GM12878 (cell line): Measurements from ENCODE around the gene CDCA7L. TPM values are rescaled to one million over a fixed set of nuclear protein-coding genes. Genes with fewer than 3 reads are reported as not detected.

Experiments
- ATAC-seq: fragments of 200-7000 bp; cut with Tn5 transposase; 3 replicates; pipeline ENCODE4 v1.9.1; 2020; ENCODE audit warnings: mild to moderate bottlenecking, moderate library complexity
- BruUV-seq: library from RNA; stranded (reverse); fragments of 400-500 nt; replicated peaks from 2 replicates; lab custom pipeline; 2021; lab: Mats Ljungman, UMichigan
- CTCF ChIA-PET: fragments of 300-600 bp; sonication (Branson Sonifier 250); formaldehyde crosslinking; extraction: SDS; loops from one replicate; lab custom pipeline; 2021; ENCODE audit warnings: inconsistent platforms; lab: Yijun Ruan, JAX
- POLR2A ChIA-PET: fragments of 350-600 bp; formaldehyde crosslinking; extraction: SDS; loops from one replicate; lab custom pipeline; 2021; ENCODE audit warnings: inconsistent platforms; lab: Charles Lee
- RAD21 ChIA-PET: fragments of 300-600 bp; sonication (Branson Sonifier 250); formaldehyde crosslinking; loops from one replicate; lab custom pipeline; 2023; ENCODE audit warnings: antibody characterized with exemption; ENCODE audit not compliant: unreplicated experiment; lab: Charles Lee
- SMC1A ChIA-PET: fragments of 300-600 bp; sonication (Branson Sonifier 250); formaldehyde crosslinking; loops from one replicate; lab custom pipeline; 2023; ENCODE audit not compliant: unreplicated experiment, uncharacterized antibody; lab: Charles Lee
- DNase-seq: peaks from one replicate; pipeline ENCODE4 v3.0.0-alpha.2; 2011; ENCODE audit warnings: low read depth, low spot score
- FAIRE-seq: peaks from 3 replicates; lab custom pipeline; 2011; peaks lifted over from hg19 to GRCh38; lab: Jason Lieb, UNC
- H2AFZ ChIP-seq: 2 replicates; pipeline ENCODE4 v1.6.0; 2011; ENCODE audit warnings: low read depth, low read length, control low read depth; ENCODE audit not compliant: control insufficient read depth
- H3K27ac ChIP-seq: 2 replicates; pipeline ENCODE4 v1.5.1; 2011; ENCODE audit warnings: control low read depth; ENCODE audit not compliant: control insufficient read depth, insufficient read depth
- H3K27me3 ChIP-seq, 2 experiments: replicated peaks in 1 of 2; 2 replicates each; pipeline versions ENCODE4 v1.6.0 to v1.6.1; 2011; ENCODE audit warnings: low read length in 1 of 2; ENCODE audit not compliant: control insufficient read depth in 2 of 2, insufficient read depth in 2 of 2
- H3K36me3 ChIP-seq, 2 experiments: 2 replicates each; pipeline ENCODE4 v1.5.1; 2011; ENCODE audit warnings: low read length in 1 of 2; ENCODE audit not compliant: control insufficient read depth in 2 of 2, insufficient read depth in 2 of 2
- H3K4me1 ChIP-seq: 2 replicates; pipeline ENCODE4 v1.6.1; 2011; ENCODE audit warnings: mild to moderate bottlenecking, low read length, moderate library complexity, mixed read lengths; ENCODE audit not compliant: control insufficient read depth, insufficient read depth
- H3K4me2 ChIP-seq: 2 replicates; pipeline ENCODE4 v1.6.0; 2011; ENCODE audit warnings: control low read depth; ENCODE audit not compliant: control insufficient read depth, insufficient read depth
- H3K4me3 ChIP-seq: fragments of 200-600 bp; sonication (generic); 2 replicates; pipeline ENCODE4 v1.5.1; 2016
- H3K79me2 ChIP-seq: 2 replicates; pipeline ENCODE4 v1.6.0; 2011; ENCODE audit warnings: low read length; ENCODE audit not compliant: control insufficient read depth, insufficient read depth
- H3K9ac ChIP-seq: 2 replicates; pipeline ENCODE4 v1.8.0; 2011; ENCODE audit warnings: low read length, control low read depth, mixed read lengths; ENCODE audit not compliant: control insufficient read depth, insufficient read depth
- H3K9me3 ChIP-seq: replicated peaks from 3 replicates; pipeline ENCODE4 v1.5.1; 2011; ENCODE audit warnings: mild to moderate bottlenecking, low read length; ENCODE audit not compliant: control insufficient read depth, insufficient read depth
- H4K20me1 ChIP-seq: 2 replicates; pipeline ENCODE4 v1.6.0; 2011; ENCODE audit not compliant: control insufficient read depth, insufficient read depth
- ASH2L ChIP-seq: fragments of 300-600, 200-600 bp; sonication (generic); IDR thresholded peaks from 2 replicates; pipeline ENCODE4 v1.6.1; 2017; ENCODE audit warnings: low read depth, mild to moderate bottlenecking, borderline replicate concordance
- ATF3 ChIP-seq: IDR thresholded peaks from 2 replicates; pipeline ENCODE4 v1.6.1; 2011; ENCODE audit warnings: low read depth, mild to moderate bottlenecking, low read length, moderate library complexity, borderline replicate concordance; ENCODE audit errors: extremely low read depth
- BACH1 ChIP-seq: fragments of 450-650 bp; IDR thresholded peaks from 2 replicates; pipeline ENCODE4 v1.6.1; 2017; ENCODE audit warnings: mild to moderate bottlenecking, borderline replicate concordance
- EED ChIP-seq: sonication (generic); IDR thresholded peaks from 2 replicates; pipeline ENCODE4 v1.6.1; 2016; ENCODE audit warnings: antibody characterized with exemption, low read depth
- NFIC ChIP-seq: IDR thresholded peaks from 2 replicates; pipeline ENCODE4 v1.6.1; 2012; ENCODE audit warnings: low read depth, mild to moderate bottlenecking, inconsistent platforms, low read length, moderate library complexity
- NR2F1 ChIP-seq: fragments of 450-650 bp; conservative IDR thresholded peaks from 2 replicates; pipeline ENCODE4 v1.6.1; 2017; ENCODE audit warnings: mild to moderate bottlenecking
- PBX3 ChIP-seq: IDR thresholded peaks from 2 replicates; pipeline ENCODE4 v1.6.1; 2011; ENCODE audit warnings: mild to moderate bottlenecking, low read depth, low read length, moderate library complexity; ENCODE audit not compliant: insufficient replicate concordance
- PKNOX1 ChIP-seq: fragments of 450-650 bp; IDR thresholded peaks from 2 replicates; pipeline ENCODE4 v1.6.1; 2016; ENCODE audit warnings: mild to moderate bottlenecking
- PML ChIP-seq: IDR thresholded peaks from 2 replicates; pipeline ENCODE4 v1.6.1; 2012; ENCODE audit warnings: low read length, inconsistent platforms
- RCOR1 ChIP-seq: conservative IDR thresholded peaks from 2 replicates; pipeline ENCODE4 v1.6.1; 2012; ENCODE audit warnings: low read depth, low read length, improper control_type of control experiment
- SKIL ChIP-seq: fragments of 450-650 bp; IDR thresholded peaks from 2 replicates; pipeline ENCODE4 v1.6.1; 2017; ENCODE audit warnings: mild to moderate bottlenecking, low read depth, inconsistent platforms; ENCODE audit not compliant: poor library complexity, severe bottlenecking
- SP1 ChIP-seq: IDR thresholded peaks from one replicate; pipeline ENCODE4 v1.6.1; 2011; ENCODE audit warnings: low read depth, low read length
- SREBF1 ChIP-seq: IDR thresholded peaks from 2 replicates; pipeline ENCODE4 v1.6.1; 2012; ENCODE audit warnings: mild to moderate bottlenecking, low read length
- SUPT20H ChIP-seq: IDR thresholded peaks from 2 replicates; pipeline ENCODE4 v1.6.1; 2011; ENCODE audit warnings: low read depth, mild to moderate bottlenecking, low read length, moderate library complexity, borderline replicate concordance; ENCODE audit not compliant: control insufficient read depth
- SUZ12 ChIP-seq: fragments of 200-600 bp; sonication (generic); IDR thresholded peaks from one replicate; pipeline ENCODE4 v1.6.1; 2018; ENCODE audit warnings: antibody characterized with exemption, mild to moderate bottlenecking; ENCODE audit not compliant: unreplicated experiment
- TAF1 ChIP-seq: IDR thresholded peaks from 2 replicates; pipeline ENCODE4 v1.6.1; 2011; ENCODE audit warnings: mild to moderate bottlenecking, low read depth, low read length, borderline replicate concordance
- ZNF217 ChIP-seq: fragments of 450-650 bp; IDR thresholded peaks from 2 replicates; pipeline ENCODE4 v1.6.1; 2017; ENCODE audit warnings: antibody characterized with exemption, mild to moderate bottlenecking
- ZSCAN29 ChIP-seq: fragments of 450-650 bp; IDR thresholded peaks from 2 replicates; pipeline ENCODE4 v1.6.1; 2017; ENCODE audit warnings: mild to moderate bottlenecking, moderate library complexity
- WGBS: methylation state at CpG from one replicate; pipeline ENCODE4 v1.1.6; 2016; ENCODE audit warnings: low lambda C conversion rate; ENCODE audit not compliant: insufficient replicate concordance, insufficient coverage; ENCODE audit errors: missing lambda C conversion rate; 5-methylcytosine and 5-hydroxymethylcytosine counted together
- in situ Hi-C: fragments of 300-500 bp; cut with MboI; formaldehyde crosslinking; loops from 9 replicates; pipeline ENCODE4 v1.14.3; 2018; ENCODE audit warnings: mixed read lengths
- intact Hi-C: fragments of 100-400 bp; cut with micrococcal nuclease; formaldehyde crosslinking; loops from one replicate; pipeline ENCODE4 v1.14.2; 2022; ENCODE audit not compliant: unreplicated experiment
- polyA plus RNA-seq, 11 experiments: library from polyadenylated mRNA; depleted of rRNA in 4 of 11; unstranded in 6 of 11; stranded (reverse) in 5 of 11; fragments of >200 nt; fragmentation: Nextera tagmentation in 4 of 11; fragmentation: Illumina TruSeq in 1 of 11; extraction: Ambion mirVana in 4 of 11; extraction: Trizol in 1 of 11; gene quantifications; 1 replicate in 1 of 11; 2 replicates in 10 of 11; pipeline versions ENCODE4 v1.2.1 to v1.2.3, GENCODE V29; 2011 to 2016; ENCODE audit warnings: inconsistent platforms in 2 of 11, missing spikeins in 2 of 11, low read depth in 1 of 11
- total RNA-seq, 4 experiments: library from RNA; depleted of rRNA in 3 of 4; stranded (reverse); fragments of >200 nt in 3 of 4; fragmentation: Illumina TruSeq in 1 of 4; extraction: Trizol in 1 of 4; gene quantifications; 2 replicates each; pipeline versions ENCODE4 v1.2.1 to v1.2.3, GENCODE V29; 2013 to 2021

The CDCA7L gene
- total and polyA plus RNA-seq, 10 of the 15 experiments (the other 5 are each of a cell fraction or from before 2014, with no cell fraction given), result 30.3 to 92.2 (median 68.5) TPM

GRCh38 chr7:21939858-21940372 lies 5.8 kb downstream of the CDCA7L start:
- Histone ChIP-seq H3K4me3 (no peak overlapping the region; the same call in 1 of the 2 replicates), H3K27me3 (no peaks in the 10 kb centered on the region), H3K9me3 (peaks cover 2% of the 10 kb centered on the region; the same call in 2 of the 3 replicates), H3K36me3 (no peaks in the 10 kb centered on the region), H3K27ac (peak overlapping the region; percentile 78; the same call in 1 of the 2 replicates), H3K9ac (no peak overlapping the region), H2AFZ (no peak overlapping the region), H3K4me2 (peak overlapping the region; percentile 86), H3K4me1 (peaks cover 37% of the 10 kb centered on the region), H3K79me2 (peaks cover 26% of the 10 kb centered on the region), H4K20me1 (no peaks in the 10 kb centered on the region)
- in situ Hi-C loops, result loop anchor here (10.0 to 25.0 kb wide), 3 partner anchors 585 to 1703 kb away; partner anchors contain the start of gene HYCC1
- intact Hi-C loops, result loop anchor here (10.0 kb wide), 2 partner anchors 505 to 585 kb away; no protein-coding TSS in a partner anchor
- ChIA-PET RAD21 (interaction anchor here (0.6 to 3.7 kb wide), 15 partner anchors 9 to 587 kb away, joined by 3 to 32 read pairs (median 4); no protein-coding TSS in a partner anchor), CTCF (interaction anchor here (0.9 to 1.0 kb wide), 2 partner anchors 27 to 45 kb away, joined by 3 read pairs; no protein-coding TSS in a partner anchor), SMC1A (interaction anchor here (0.6 to 1.7 kb wide), 5 partner anchors 24 to 43 kb away, joined by 3 to 11 read pairs (median 7); no protein-coding TSS in a partner anchor), POLR2A (interaction anchor here (0.6 to 1.4 kb wide), 9 partner anchors 27 to 1650 kb away, joined by 3 to 7 read pairs (median 3); no protein-coding TSS in a partner anchor)
- WGBS, result 56% methylated on average over 3 of the region's 3 CpGs
- FAIRE-seq, result no peak
- ATAC-seq, result no peak
- no TSS peak for BruUV-seq
- DNase-seq, result no peak
- TF ChIP-seq NR2F1, result no peak
- TF ChIP-seq EED, result no peak
- no peak for TF ChIP-seq ASH2L
- no peak for TF ChIP-seq SUZ12
- peak; percentile 2 for TF ChIP-seq SKIL
- TF ChIP-seq NFIC, result no peak
- no peak for TF ChIP-seq ZNF217
- TF ChIP-seq ATF3, result no peak
- TF ChIP-seq ZSCAN29, result no peak
- TF ChIP-seq PML, result no peak
- TF ChIP-seq RCOR1, result no peak
- TF ChIP-seq BACH1, result no peak
- TF ChIP-seq TAF1, result no peak
- peak; percentile 46 for TF ChIP-seq PBX3
- no peak for TF ChIP-seq SUPT20H
- TF ChIP-seq SREBF1, result peak; percentile 55; the same call in 1 of the 2 replicates
- no peak for TF ChIP-seq SP1
- peak; percentile 48 for TF ChIP-seq PKNOX1
